Mammary epithelial cell (primary cell): ENCODE measurements around the gene BRD3OS.

Experiments used
- CTCF ChIP-seq, 2 donors: IDR thresholded peaks in 1 of 2; conservative IDR thresholded peaks in 1 of 2; 2 replicates each; pipeline ENCODE4 v1.5.1; 2011 to 2012; ENCODE audit warnings: inconsistent platforms in 2 of 2, low read length in 2 of 2, mild to moderate bottlenecking in 2 of 2, control low read depth in 1 of 2, low read depth in 1 of 2; ENCODE audit not compliant: insufficient read depth in 1 of 2; ENCODE audit errors: extremely low read depth in 1 of 2
- EZH2 ChIP-seq: IDR thresholded peaks from 2 replicates; pipeline ENCODE4 v1.6.1; 2012; ENCODE audit warnings: low read length, inconsistent platforms, borderline replicate concordance

GRCh38 chr9:134002796-134003195, 22.5 kb upstream of the BRD3OS start:
- no peak for TF ChIP-seq CTCF (conservative IDR thresholded peaks at IDR 0.05 in 1 of 2, IDR thresholded peaks at IDR 0.05 in 1 of 2; ENCODE audit: extremely low read depth in 1 of 2, insufficient read depth in 1 of 2, low read depth in 1 of 2, low read length in 2 of 2)
- no peak for TF ChIP-seq EZH2
